Epithelial cell of esophagus (primary cell): ENCODE data around the gene TMEM229B.
A peak's percentile ranks its signal among the peaks of the same experiment; 100 is the strongest.

Experiments used
- DNase-seq: peaks from one replicate; pipeline ENCODE4 v3.0.0; 2010; ENCODE audit warnings: low read depth
- H3K4me3 ChIP-seq: 2 replicates; pipeline ENCODE4 v1.5.1; 2011; ENCODE audit warnings: mild to moderate bottlenecking, low read length, control low read depth
- TF ChIP-seq, protein P1 (sequence below): IDR thresholded peaks from 2 replicates; pipeline ENCODE4 v1.5.1; 2011; ENCODE audit warnings: low read depth, mild to moderate bottlenecking, low read length, control low read depth, inconsistent platforms; ENCODE audit not compliant: insufficient read depth; ENCODE audit errors: missing control alignments

Gene TMEM229B

DNA sequence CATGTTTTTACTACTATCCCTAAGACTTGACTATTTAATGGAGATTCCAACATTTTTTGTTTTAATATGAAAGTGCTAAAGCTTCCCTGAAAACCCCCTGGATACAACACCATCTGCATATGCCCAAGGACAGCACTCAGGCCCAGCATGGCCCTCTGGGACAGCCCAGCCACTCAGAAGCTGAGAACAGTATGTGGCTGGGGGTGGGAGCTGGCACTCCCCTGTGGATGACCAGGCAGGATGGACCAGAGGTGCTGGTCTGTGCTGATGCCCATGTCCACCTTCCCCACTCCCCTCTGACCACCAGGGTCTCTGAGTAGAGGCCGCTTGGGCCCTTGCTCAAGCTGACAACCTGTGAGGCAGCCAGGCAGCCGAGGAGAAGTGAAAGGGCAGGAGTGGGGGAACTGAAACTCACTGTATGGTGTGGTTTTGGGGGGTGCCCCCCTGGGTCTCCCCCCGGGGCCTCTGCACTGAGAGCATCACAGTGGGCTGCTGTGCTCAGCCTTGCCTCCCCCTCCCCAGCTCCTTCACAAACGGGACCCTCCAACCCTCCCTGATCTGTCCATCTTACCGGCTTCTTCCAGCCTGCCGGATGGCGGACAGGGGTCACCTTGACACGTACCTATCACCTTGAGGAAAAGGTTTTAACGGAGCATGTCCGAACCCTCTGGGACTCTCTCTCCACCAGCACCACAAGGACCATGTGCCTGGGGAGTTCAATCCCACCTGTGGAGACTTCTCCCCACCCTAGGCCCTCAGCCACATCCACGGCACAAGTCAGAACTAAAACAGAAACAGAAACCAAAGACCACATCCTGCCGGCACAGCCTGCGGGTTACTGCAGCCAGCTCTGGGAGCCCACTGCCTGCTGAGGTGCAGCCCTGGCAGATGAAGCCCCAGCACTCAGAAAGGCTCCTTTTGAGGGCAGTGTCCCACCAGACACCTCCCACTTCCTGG lies at the start of gene TMEM229B:
TSS of gene TMEM229B (minus strand) at position 785 of the 957 bp plus-strand sequence. CDS start 14,798 bp downstream, outside the sequence.
- DNase-seq = no peak
- TF ChIP-seq, protein P1, sequence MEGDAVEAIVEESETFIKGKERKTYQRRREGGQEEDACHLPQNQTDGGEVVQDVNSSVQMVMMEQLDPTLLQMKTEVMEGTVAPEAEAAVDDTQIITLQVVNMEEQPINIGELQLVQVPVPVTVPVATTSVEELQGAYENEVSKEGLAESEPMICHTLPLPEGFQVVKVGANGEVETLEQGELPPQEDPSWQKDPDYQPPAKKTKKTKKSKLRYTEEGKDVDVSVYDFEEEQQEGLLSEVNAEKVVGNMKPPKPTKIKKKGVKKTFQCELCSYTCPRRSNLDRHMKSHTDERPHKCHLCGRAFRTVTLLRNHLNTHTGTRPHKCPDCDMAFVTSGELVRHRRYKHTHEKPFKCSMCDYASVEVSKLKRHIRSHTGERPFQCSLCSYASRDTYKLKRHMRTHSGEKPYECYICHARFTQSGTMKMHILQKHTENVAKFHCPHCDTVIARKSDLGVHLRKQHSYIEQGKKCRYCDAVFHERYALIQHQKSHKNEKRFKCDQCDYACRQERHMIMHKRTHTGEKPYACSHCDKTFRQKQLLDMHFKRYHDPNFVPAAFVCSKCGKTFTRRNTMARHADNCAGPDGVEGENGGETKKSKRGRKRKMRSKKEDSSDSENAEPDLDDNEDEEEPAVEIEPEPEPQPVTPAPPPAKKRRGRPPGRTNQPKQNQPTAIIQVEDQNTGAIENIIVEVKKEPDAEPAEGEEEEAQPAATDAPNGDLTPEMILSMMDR = no peak
- H3K4me3 ChIP-seq = no peak within 1 kb of the TSS

DNA sequence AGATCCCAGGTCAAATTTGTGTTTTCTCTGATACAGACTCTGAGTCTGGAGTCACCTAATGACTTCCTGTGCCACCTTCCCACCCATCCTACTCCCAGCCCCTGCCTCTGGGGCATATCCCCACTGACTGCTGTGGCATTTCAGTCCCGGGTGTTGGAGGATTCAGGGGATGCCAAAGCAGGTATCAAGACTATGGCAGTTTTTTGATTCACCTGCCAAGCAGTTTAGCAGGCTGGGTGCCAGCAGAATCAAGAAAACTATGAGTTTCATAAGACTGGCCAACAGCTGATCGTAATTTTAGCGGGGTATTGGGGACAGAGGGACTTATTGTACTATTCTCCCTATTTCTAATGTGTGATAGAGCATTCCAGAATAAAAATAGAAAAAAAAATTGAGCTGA lies 49.2 kb upstream of the TMEM229B start:
- no peak for DNase-seq
- TF ChIP-seq, protein P1 = no peak

GRCh38 chr14:67536087-67536486 lies 47.6 kb upstream of the TMEM229B start:
- H3K4me3 ChIP-seq = no peak overlapping the region
- TF ChIP-seq, protein P1 = no peak
- no peak for DNase-seq

More for the DNA sequence above, 49.2 kb upstream of the TMEM229B start:
- H3K4me3 ChIP-seq = no peak overlapping the region

DNA sequence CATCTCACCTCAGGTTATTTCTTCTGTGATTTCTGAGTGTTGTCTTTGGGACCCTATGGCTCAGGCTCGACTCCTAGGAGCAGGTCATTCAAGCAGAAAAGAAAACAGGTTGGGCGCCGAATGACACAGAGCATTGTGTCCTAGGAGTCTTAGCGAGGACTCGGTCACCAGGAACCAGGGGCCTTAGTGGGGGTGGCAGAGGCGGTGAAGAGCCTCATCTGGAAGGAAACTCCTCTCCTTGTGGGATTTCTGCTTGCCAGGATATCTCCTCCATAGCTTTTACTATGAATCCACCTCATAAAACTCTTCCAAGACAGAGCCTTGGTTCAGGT lies 45.2 kb upstream of the TMEM229B start:
- TF ChIP-seq, protein P1 = no peak
- H3K4me3 ChIP-seq = peak overlapping the region; percentile 57
- DNase-seq = no peak

GRCh38 chr14:67532998-67533753 lies 44.7 kb upstream of the TMEM229B start, which contains the start of gene PLEKHH1:
PLEKHH1 (plus strand) TSS chr14:67533290; CDS start chr14:67541868, 8,578 bp downstream.
- TF ChIP-seq, protein P1 = no peak
- DNase-seq = peak; percentile 84
- H3K4me3 ChIP-seq = peak within 1 kb of the TSS; percentile 57

- DNase-seq = no peak
- peak overlapping the region; percentile 57 for H3K4me3 ChIP-seq
- TF ChIP-seq, protein P1 = no peak
Observed at GRCh38 chr14:67532606-67532997, 44.1 kb upstream of the TMEM229B start.
